ENCODE measurements around the gene TBC1D22A.

GRCh38 chr22:47000256-47000655 is 237.8 kb downstream of the TBC1D22A start:
- TF ChIP-seq CTCF (IDR thresholded peaks at IDR 0.05) (no peak), EZH2phosphoT487 (IDR thresholded peaks at IDR 0.05) (no peak), EZH2 (IDR thresholded peaks at IDR 0.05) (no peak)

Measured in neural progenitor cell (in vitro differentiated cells).